Aorta (tissue), 5 donors: ENCODE measurements around the gene MYO1H. TPM values are rescaled to one million over a fixed set of nuclear protein-coding genes. Genes with fewer than 3 reads are reported as not detected.
A peak's percentile ranks its signal among the peaks of the same experiment; 100 is the strongest.
"Not testable (repeated sequence)": the region's sequence is repeated elsewhere in the genome, so short reads cannot be mapped to it uniquely, and the experiment has no call there.

Experiments used
- ATAC-seq: fragments of 200-7000 bp; cut with Tn5 transposase; one replicate; pipeline ENCODE4 v1.9.1; 2022; ENCODE audit warnings: moderate library complexity; ENCODE audit not compliant: low FRiP score
- DNase-seq, 2 donors: peaks; one replicate each; pipeline ENCODE4 v3.0.0-alpha.2; 2020
- H3K27ac ChIP-seq, 2 donors: one replicate each; pipeline ENCODE4 v1.5.1; 2013; ENCODE audit warnings: low read length in 2 of 2, mild to moderate bottlenecking in 2 of 2, moderate library complexity in 2 of 2, control low read depth in 1 of 2, inconsistent platforms in 1 of 2, low read depth in 1 of 2
- H3K27me3 ChIP-seq, 2 donors: one replicate each; pipeline ENCODE4 v1.6.1; 2013; ENCODE audit warnings: control low read depth in 1 of 2, low read length in 1 of 2, mild to moderate bottlenecking in 1 of 2, moderate library complexity in 1 of 2; ENCODE audit not compliant: insufficient read depth in 2 of 2, control insufficient read depth in 1 of 2
- H3K36me3 ChIP-seq, 2 donors: one replicate each; pipeline ENCODE4 v1.6.1; 2013; ENCODE audit warnings: control low read depth in 1 of 2, low read length in 1 of 2, mild to moderate bottlenecking in 1 of 2; ENCODE audit not compliant: insufficient read depth in 2 of 2, control insufficient read depth in 1 of 2
- H3K4me1 ChIP-seq, 2 donors: one replicate each; pipeline ENCODE4 v1.6.1; 2013; ENCODE audit warnings: low read length in 2 of 2, control low read depth in 1 of 2, mild to moderate bottlenecking in 1 of 2, moderate library complexity in 1 of 2; ENCODE audit not compliant: insufficient read depth in 2 of 2, control insufficient read depth in 1 of 2
- H3K4me3 ChIP-seq, 2 donors: one replicate each; pipeline ENCODE4 v1.5.1; 2013; ENCODE audit warnings: low read length in 2 of 2, control low read depth in 1 of 2, mild to moderate bottlenecking in 1 of 2
- H3K9me3 ChIP-seq: one replicate; pipeline ENCODE4 v1.6.1; 2013; ENCODE audit warnings: mild to moderate bottlenecking, low read length; ENCODE audit not compliant: control insufficient read depth
- WGBS, 2 donors: extraction: QIAGEN DNeasy Blood & Tissue Kit; methylation state at CpG; one replicate each; pipeline ENCODE4 v1.1.7; 2013; 5-methylcytosine and 5-hydroxymethylcytosine counted together
- intact Hi-C, 2 donors: fragments of 100-400 bp; cut with DNase I; formaldehyde crosslinking; loops; one replicate each; pipeline versions ENCODE4 v1.14.2 to v1.15.0; 2022
- polyA plus RNA-seq, 2 donors: library from polyadenylated mRNA; stranded (reverse); fragments of 200-250 nt; gene quantifications; one replicate each; pipeline ENCODE4 v1.2.3, GENCODE V29; 2013
- total RNA-seq, 2 donors: library from RNA; stranded (reverse); fragmentation: NEBNext Ultra II Directional; extraction: Animal tissue kit (Norgen Biotek cat#: 25700); gene quantifications; one replicate each; pipeline ENCODE4 v1.2.1, GENCODE V29; 2021
- donor health status: healthy with polysubstance abuse.
- donor health status: Bipolar disorder and iron deficiency.
- donor health status: DM: no; HTN: no; CAD: no.
- donor health status: DM: no; HTN: no; CAD: no.
- donor health status: DM: yes; HTN: yes; CAD: no.

MYO1H gene
- total and polyA plus RNA-seq, 4 donors: not detected

DNA sequence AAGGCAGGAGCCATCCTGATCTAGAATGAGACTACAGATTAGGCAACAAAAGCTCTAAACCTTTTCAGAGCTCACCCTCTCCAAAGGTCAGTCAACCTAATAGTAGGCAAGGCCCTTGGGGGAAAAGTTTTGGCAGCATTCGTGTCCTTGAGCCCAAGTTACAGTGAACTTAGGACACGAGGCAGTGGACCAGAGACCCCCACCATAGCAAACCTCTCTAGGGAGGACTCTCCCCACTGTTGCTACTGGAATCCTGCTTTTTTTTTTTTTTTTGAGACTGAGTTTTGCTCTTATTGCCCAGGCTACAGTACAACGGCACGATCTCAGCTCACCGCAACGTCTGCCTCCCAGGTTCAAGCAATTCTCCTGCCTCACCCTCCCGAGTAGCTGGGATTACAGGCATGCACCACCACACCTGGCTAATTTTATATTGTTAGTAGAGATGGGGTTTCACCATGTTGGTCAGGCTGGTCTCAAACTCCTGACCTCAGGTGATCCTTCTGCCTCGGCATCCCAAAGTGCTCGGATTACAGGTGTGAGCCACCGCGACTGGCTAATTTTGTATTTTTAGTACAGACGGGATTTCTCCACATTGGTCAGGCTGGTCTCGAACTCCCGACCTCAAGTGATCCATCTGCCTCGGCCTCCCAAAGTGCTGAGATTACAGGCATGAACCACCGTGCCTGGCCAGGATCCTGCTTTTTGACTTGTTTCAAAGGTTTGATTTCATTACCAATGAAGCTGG lies 126.0 kb downstream of the MYO1H start:
- WGBS, 2 donors: 80 to 85% methylated on average over 16 of the region's 16 CpGs
- H3K4me1 ChIP-seq, H3K36me3 ChIP-seq, H3K4me3 ChIP-seq, H3K27ac ChIP-seq, DNase-seq, H3K27me3 ChIP-seq, intact Hi-C loops, ATAC-seq, H3K9me3 ChIP-seq: not testable (repeated sequence)

DNA sequence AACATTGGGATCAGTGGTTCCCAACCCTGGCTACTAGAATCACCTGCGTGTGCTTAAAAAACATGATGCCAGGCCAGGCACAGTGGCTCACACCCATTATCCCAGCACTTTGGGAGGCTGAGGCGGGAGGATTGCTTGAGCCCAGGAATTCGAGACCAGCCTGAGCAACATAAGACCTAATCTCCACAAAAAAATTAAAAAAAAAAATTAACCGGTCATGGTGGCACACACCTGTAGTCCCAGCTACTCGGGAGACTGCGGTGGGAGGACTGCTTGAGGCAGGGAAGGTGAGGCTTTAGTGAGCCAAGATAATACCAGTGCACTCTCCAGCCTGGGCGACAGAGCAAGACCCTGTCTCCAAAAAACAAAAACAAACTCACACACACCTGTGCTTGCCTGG lies 127.4 kb downstream of the MYO1H start:
- 76 to 79% methylated on average over 7 of the region's 7 CpGs for WGBS, 2 donors
- Histone ChIP-seq H3K4me3 (no peak overlapping the region), H3K27me3 (no peaks in the 10 kb centered on the region), H3K27ac (no peak overlapping the region), H3K4me1 (peaks cover 5 to 10% of the 10 kb centered on the region in 2 donors), H3K36me3 (no peaks in the 10 kb centered on the region), H3K9me3 (no peaks in the 10 kb centered on the region)
- no peak for DNase-seq
- no peak for ATAC-seq
- intact Hi-C loops: loop anchor here in 1 of 2 donors (5.0 kb wide), 1 partner anchor 378 kb away; the partner anchor contains the start of gene UNG

DNA sequence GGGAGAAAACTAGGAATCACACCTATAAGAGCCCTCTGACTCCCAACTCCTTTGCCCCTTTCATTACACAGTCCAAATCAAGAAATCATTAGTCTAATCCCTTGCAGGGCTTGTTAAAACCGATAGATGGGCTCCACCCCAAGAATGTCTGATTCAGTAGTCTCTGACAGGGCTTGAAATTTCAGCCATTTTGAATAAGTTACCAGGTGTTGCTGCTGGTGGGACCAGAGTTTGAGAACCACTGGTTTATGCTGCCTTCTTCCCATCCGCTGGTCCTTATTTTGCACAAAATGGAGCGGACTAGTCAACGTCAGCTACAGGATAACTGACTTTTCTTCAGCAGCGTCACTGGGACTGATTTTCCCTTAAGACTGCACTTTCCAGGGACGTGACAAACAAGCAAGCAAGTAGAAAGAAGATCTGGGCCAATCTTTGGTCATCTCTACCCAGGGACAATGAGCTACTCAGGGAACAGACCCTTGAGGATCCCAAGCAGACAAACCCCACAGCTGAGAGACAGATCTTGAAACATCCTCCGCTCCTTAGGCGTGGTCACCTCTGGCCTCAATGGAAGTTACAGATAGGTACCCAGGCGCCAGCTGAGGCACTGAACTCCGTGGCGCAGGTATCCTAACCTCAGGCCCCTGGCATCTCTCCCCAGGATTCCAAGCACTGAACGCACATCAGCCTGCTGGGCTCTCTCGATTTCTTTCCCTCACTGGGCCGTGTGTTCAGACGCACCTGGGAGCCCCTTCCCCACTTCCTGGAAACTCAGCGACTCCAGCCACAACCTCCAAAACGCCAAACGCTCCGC lies 128.5 kb downstream of the MYO1H start:
- Histone ChIP-seq H3K4me1 (peaks cover 3% of the 10 kb centered on the region in 2 donors), H3K27ac (peak overlapping the region; percentile 2 to 39), H3K36me3 (no peaks in the 10 kb centered on the region), H3K4me3 (peak overlapping the region; percentile 84 to 95), H3K27me3 (no peaks in the 10 kb centered on the region), H3K9me3 (no peaks in the 10 kb centered on the region)
- ATAC-seq: no peak
- no peak for DNase-seq
- intact Hi-C loops: loop anchor here (2.0 to 5.0 kb wide), 3 partner anchors 43 to 379 kb away; partner anchors contain the start of gene UNG (in 1 of the 2)
- 4 to 7% methylated on average over 19 of the region's 19 CpGs for WGBS, 2 donors

DNA sequence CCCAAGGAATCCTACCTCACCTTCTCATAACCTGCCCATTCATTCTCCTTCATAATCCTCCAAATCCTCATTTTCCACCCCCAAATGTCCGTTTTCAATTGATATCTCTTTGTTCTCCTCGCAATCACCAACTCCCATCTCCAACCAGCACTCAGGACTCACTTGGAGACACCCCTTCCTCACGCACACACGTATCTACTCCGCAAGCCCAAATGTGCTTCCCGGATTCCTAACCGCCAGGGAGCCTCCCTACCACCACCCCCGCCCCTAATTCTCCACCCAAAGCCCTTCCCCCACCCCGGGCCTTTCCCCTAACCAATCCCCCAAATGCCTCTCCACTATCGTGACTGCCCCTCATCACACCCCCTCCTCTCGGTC lies 129.1 kb downstream of the MYO1H start:
- 0 to 1% methylated on average over 11 of the region's 11 CpGs for WGBS, 2 donors
- DNase-seq (no peak), ATAC-seq (peak; percentile 8)
- H3K27me3 ChIP-seq: no peaks in the 10 kb centered on the region
- peaks cover 3% of the 10 kb centered on the region in 2 donors for H3K4me1 ChIP-seq
- no peaks in the 10 kb centered on the region for H3K9me3 ChIP-seq
- intact Hi-C loops: loop anchor here (1.0 to 5.0 kb wide), 4 partner anchors 13 to 379 kb away; partner anchors contain the start of gene UNG (in 1 of the 2)
- H3K4me3 ChIP-seq: peak overlapping the region; percentile 84 to 95
- no peaks in the 10 kb centered on the region for H3K36me3 ChIP-seq
- peak overlapping the region in 1 of 2 donors; percentile 84 for H3K27ac ChIP-seq

DNA sequence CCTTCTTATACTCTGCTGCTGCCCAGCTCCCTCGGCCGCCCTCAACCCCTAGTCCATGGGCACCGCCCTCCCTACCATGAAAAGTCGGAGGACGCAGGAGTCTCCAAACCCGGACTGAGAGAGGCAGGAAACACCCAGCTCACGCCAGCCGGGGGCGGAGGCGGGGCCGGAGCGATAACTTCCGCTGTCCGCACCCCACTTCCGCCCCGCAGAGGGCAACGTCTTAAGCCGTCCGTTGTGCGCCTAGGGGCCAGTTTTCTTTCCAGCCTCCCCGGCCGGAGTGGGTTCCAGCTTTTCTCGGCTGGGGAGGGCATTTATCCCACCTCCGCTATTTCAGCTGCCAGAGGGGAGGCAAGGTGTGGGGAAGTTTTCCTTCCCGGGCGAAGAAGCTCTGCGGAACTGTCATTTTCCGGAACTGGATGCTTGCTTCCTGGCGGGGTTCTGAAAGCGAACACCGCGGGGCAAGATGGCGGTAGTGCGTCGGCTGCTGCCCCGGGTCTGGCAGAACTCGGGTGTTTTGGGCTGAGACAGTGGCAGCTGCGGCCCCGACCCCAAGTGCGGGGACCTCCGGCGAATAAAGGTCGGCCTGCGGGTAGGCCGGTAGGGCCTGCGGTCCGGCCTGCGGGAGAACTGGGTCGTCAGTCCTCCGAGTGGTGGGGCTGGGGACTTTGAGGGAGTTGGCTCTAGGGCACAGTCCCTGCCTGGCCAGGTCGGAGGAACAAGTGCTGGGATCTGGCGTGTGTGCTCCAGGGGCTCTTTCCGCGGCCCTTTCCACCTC lies 129.7 kb downstream of the MYO1H start, which contains the start of the genes KCTD10 and UBE3B:
TSS of gene KCTD10 (minus strand) at position 116 of the 778 bp plus-strand sequence. CDS start at position 78, 38 bp downstream.
TSS of gene UBE3B (plus strand) at position 450 of the 778 bp plus-strand sequence. CDS start 5,918 bp downstream, outside the sequence.
- Histone ChIP-seq H3K27me3 (no peaks in the 10 kb centered on the region), H3K9me3 (no peaks in the 10 kb centered on the region), H3K36me3 (peaks cover 0 to 2% of the 10 kb centered on the region in 2 donors), H3K4me3 (peak within 1 kb of the TSS; percentile 84 to 95), H3K4me1 (peaks cover 3% of the 10 kb centered on the region in 2 donors), H3K27ac (peak within 1 kb of the TSS; percentile 2 to 93)
- DNase-seq (peak; percentile 93 to 96), ATAC-seq (peak; percentile 99)
- intact Hi-C loops: loop anchor here (1.0 to 5.0 kb wide), 4 partner anchors 14 to 380 kb away; partner anchors contain the start of gene UNG (in 1 of the 2)
- WGBS, 2 donors: 0 to 1% methylated on average over 54 of the region's 54 CpGs

DNA sequence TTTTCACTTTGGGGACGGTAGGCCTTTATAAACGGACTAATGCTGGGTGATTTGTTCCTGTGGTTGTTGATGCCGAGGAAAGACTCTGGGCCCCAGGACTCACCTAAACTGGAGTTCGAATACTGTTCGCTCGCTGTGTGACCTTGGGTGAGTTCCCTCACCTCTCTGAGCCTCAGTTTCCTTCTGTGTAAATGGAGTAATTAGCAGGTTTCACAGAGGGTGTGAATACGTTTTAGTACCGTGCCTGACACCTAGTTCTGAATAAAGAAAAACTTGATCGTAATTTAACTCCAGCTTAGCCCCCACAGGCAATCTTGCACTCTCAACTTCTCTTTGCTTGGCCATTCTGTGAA lies 130.2 kb downstream of the MYO1H start:
- Histone ChIP-seq H3K36me3 (peaks cover 0 to 2% of the 10 kb centered on the region in 2 donors), H3K27me3 (no peaks in the 10 kb centered on the region), H3K4me3 (peak overlapping the region; percentile 84 to 95), H3K4me1 (peaks cover 3% of the 10 kb centered on the region in 2 donors), H3K9me3 (no peaks in the 10 kb centered on the region), H3K27ac (no peak overlapping the region)
- no peak for DNase-seq
- 2 to 3% methylated on average over 9 of the region's 9 CpGs for WGBS, 2 donors
- intact Hi-C loops: loop anchor here (1.0 to 5.0 kb wide), 4 partner anchors 15 to 381 kb away; partner anchors contain the start of gene UNG (in 1 of the 2)
- no peak for ATAC-seq

DNA sequence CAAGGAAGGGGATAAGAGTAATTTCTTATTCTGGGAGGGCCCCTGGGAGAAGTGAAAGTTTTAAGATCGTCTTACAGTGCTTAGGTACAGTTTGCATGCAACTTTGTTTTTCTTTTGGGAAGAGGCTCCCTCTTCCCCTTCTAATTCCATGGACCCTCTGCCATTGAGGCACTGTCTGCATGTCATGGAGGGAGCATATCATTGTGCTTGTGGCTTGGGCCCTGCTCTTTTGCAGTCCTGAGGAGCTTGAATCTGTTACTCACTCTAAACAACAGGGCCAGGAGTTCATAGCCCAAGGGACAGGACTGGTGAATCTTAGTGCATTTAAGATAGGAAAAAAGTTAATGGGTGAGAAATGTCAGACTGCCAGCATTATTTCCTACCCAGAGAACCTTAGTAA lies 132.1 kb downstream of the MYO1H start:
- Histone ChIP-seq H3K4me3 (no peak overlapping the region), H3K9me3 (no peaks in the 10 kb centered on the region), H3K4me1 (peaks cover 3% of the 10 kb centered on the region in 2 donors), H3K27ac (no peak overlapping the region), H3K36me3 (peaks cover 0 to 2% of the 10 kb centered on the region in 2 donors), H3K27me3 (no peaks in the 10 kb centered on the region)
- DNase-seq: no peak
- ATAC-seq: no peak
- WGBS, 2 donors: 46 to 48% methylated on average over 1 of the region's 1 CpG
- intact Hi-C loops: loop anchor here in 1 of 2 donors (5.0 kb wide), 1 partner anchor 382 kb away; the partner anchor contains the start of gene UNG

DNA sequence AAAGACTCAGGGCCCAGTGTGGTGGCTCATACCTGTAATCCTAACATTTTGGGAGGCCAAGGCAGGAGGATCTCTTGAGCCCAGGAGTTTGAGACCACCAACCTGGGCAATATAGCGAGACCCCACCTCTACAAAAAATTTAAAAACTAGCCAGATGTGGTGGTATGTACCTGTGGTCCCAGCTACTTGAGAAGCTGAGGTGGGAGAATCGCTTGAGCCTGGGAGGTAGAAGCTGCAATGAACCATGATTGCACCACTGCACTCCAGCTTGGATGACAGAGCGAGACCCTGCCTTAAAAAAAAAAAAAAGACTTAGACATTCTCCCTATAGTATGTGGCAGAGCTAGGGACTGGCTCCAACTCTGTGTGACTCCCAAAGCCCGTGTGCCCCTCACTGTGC lies 132.7 kb downstream of the MYO1H start:
- H3K4me1 ChIP-seq: peaks cover 3% of the 10 kb centered on the region in 2 donors
- DNase-seq (no peak), ATAC-seq (no peak)
- H3K27ac ChIP-seq: no peak overlapping the region
- H3K4me3 ChIP-seq: no peak overlapping the region
- peaks cover 2% of the 10 kb centered on the region in 2 donors for H3K36me3 ChIP-seq
- H3K27me3 ChIP-seq: no peaks in the 10 kb centered on the region
- intact Hi-C loops: no loop called here
- H3K9me3 ChIP-seq: no peaks in the 10 kb centered on the region
- WGBS, 2 donors: 91 to 94% methylated on average over 4 of the region's 4 CpGs
